A673 (cell line): ENCODE results near the gene TSPEAR.

Experiments used
- CTCF ChIP-seq: fragments of 300-800, 200-600 bp; sonication (generic); conservative IDR thresholded peaks from 2 replicates; pipeline ENCODE4 v1.5.1; 2017; ENCODE audit warnings: low read depth, mild to moderate bottlenecking, antibody characterized with exemption, low read length, moderate library complexity, mixed read lengths
- EZH2 ChIP-seq: fragments of 200-600 bp; sonication (generic); IDR thresholded peaks from 2 replicates; pipeline ENCODE4 v1.6.1; 2017; ENCODE audit warnings: borderline replicate concordance, low read depth, mild to moderate bottlenecking, mixed read lengths, antibody characterized with exemption, low read length; ENCODE audit not compliant: poor library complexity, severe bottlenecking

- TF ChIP-seq CTCF (no peak), EZH2 (no peak)
Observed at GRCh38 chr21:44482581-44483287, 228.6 kb downstream of the TSPEAR start.
